IPS DF 19.7 (cell line): Measurements from ENCODE around the gene TRRAP.
A peak's percentile ranks its signal among the peaks of the same experiment; 100 is the strongest.

Source experiments
- DNase-seq: peaks from one replicate; pipeline ENCODE4 v3.0.0-alpha.2; 2013; ENCODE audit warnings: low read depth, low spot score

The TRRAP gene

GRCh38 chr7:98900815-98901214 is 22.5 kb downstream of the TRRAP start:
- no peak for DNase-seq

- no peak for DNase-seq
These were observed 24.2 kb downstream of the TRRAP start for GRCh38 chr7:98902523-98902922.

GRCh38 chr7:98903246-98903645 is 24.9 kb downstream of the TRRAP start:
- no peak for DNase-seq

GRCh38 chr7:98907570-98907969 is 29.2 kb downstream of the TRRAP start:
- DNase-seq: peak; percentile 23

- DNase-seq: no peak
These were observed 30.3 kb downstream of the TRRAP start for GRCh38 chr7:98908585-98908984.

GRCh38 chr7:98909487-98909886 is 31.2 kb downstream of the TRRAP start:
- no peak for DNase-seq

- DNase-seq: no peak
These were observed 32.1 kb downstream of the TRRAP start for GRCh38 chr7:98910427-98910826.

GRCh38 chr7:98911916-98912315 is 33.6 kb downstream of the TRRAP start:
- no peak for DNase-seq

- DNase-seq: no peak
These were observed 34.7 kb downstream of the TRRAP start for GRCh38 chr7:98913026-98913425.

- DNase-seq: no peak
These were observed 35.3 kb downstream of the TRRAP start for GRCh38 chr7:98913612-98914011.

GRCh38 chr7:98917331-98917730 is 39.0 kb downstream of the TRRAP start:
- no peak for DNase-seq

GRCh38 chr7:98921608-98922372 is 43.5 kb downstream of the TRRAP start:
- DNase-seq: no peak

GRCh38 chr7:98922392-98923187 is 44.3 kb downstream of the TRRAP start:
- DNase-seq: no peak

- DNase-seq: no peak
These were observed 45.2 kb downstream of the TRRAP start for GRCh38 chr7:98923512-98923911.

GRCh38 chr7:98927125-98927524 is 48.8 kb downstream of the TRRAP start:
- no peak for DNase-seq

GRCh38 chr7:98930464-98930863 is 52.1 kb downstream of the TRRAP start:
- DNase-seq: no peak

GRCh38 chr7:98930921-98931320 is 52.6 kb downstream of the TRRAP start:
- DNase-seq: no peak

GRCh38 chr7:98933321-98933720 is 55.0 kb downstream of the TRRAP start:
- DNase-seq: no peak

GRCh38 chr7:98934267-98934666 is 55.9 kb downstream of the TRRAP start:
- no peak for DNase-seq

GRCh38 chr7:98935811-98936210 is 57.5 kb downstream of the TRRAP start:
- DNase-seq: no peak

- no peak for DNase-seq
These were observed 65.0 kb downstream of the TRRAP start for GRCh38 chr7:98943336-98943735.

- DNase-seq: no peak
These were observed 66.1 kb downstream of the TRRAP start for GRCh38 chr7:98944386-98944785.

- no peak for DNase-seq
These were observed 67.5 kb downstream of the TRRAP start for GRCh38 chr7:98945852-98946251.
